A172 (cell line): ENCODE data around the gene MARCHF10. TPM values are rescaled to one million over a fixed set of nuclear protein-coding genes. Genes with fewer than 3 reads are reported as not detected.

Source experiments
- DNase-seq: peaks from one replicate; pipeline ENCODE4 v3.0.0-alpha.2; 2015; ENCODE audit warnings: low spot score
- total RNA-seq: library from RNA; depleted of rRNA; stranded (reverse); fragments of >200 nt; shearing (Covaris generic); gene quantifications from 2 replicates; pipeline ENCODE4 v1.2.3, GENCODE V29; 2014

MARCHF10 gene
- total RNA-seq, 1 experiment from 2014 or later: not detected

DNA sequence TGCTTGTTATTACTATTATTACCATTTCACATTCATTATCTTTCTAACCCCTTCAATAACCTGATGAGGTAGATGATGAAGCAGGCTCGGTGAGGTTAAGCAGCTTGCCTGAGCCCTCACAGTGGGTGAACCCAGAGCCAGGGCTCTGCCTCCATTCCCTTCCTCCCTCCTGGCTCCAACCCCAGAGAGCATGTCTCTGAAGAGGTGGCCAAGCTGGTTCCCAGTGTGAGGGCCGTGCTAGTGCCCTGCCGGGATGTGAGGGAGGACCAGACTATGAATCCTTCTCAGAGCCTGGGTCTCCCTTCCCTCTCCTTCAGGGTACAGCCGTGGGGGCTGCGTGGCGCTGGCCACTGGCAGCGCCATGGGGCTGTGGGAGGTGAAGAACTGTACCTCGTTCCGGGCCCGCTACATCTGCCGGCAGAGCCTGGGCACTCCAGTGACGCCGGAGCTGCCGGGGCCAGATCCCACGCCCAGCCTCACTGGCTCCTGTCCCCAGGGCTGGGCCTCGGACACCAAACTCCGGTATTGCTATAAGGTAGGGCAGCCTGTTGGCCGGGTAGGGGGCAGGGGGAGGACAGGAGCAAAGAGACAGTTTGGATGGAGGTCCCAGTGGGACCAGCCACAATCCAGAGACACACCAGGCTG, 131.0 kb downstream of the MARCHF10 start:
- no peak for DNase-seq

DNA sequence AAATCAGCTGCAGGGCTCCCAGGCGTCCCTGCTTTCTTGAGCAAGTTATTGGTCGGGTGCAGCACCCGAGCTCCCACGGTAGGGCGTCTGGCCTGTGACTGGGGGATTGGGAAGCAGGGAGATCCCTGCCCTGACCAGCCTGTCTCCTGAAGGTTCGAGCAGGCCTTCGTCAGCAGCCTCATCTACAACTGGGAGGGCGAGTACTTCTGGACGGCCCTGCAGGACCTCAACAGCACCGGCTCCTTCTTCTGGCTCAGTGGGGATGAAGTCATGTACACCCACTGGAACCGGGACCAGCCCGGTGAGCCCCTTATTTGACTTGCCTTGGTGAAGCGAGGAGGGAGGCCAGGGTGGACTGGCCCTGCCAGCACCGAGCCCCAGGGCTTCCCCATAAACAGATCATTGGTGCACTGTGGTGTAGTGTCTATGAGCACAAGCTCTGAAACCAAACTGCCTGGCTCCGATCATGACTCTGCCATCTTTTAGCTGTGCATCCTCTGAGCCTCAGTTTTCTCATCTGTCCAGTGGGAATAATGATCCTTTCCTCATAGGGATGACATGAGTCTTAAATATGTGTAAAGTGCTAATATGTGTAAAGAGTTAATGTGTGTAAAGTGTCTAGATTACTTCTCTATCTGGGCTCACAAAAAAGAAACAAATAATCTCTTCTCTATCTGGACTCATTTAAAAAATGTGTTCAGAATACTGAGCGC, 131.7 kb downstream of the MARCHF10 start:
- no peak for DNase-seq

DNA sequence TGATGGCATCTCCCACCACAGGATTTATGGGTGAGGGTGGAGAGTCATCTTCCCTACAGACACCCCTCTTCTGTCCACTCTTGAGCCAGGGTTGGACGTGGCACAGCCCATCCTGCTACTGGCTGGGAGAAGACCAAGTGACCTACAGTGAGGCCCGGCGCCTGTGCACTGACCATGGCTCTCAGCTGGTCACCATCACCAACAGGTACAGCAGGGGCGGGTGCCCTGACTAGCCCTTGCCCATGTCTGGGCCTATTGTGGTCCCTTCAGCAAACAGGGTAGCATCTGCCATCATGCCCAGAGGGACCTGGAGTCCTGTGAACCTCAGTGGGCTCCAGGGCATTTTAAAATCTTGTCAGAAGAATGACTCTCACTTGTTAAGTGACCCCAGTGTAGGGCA, 132.4 kb downstream of the MARCHF10 start:
- DNase-seq: no peak

GRCh38 chr17:62675260-62675659, 132.9 kb downstream of the MARCHF10 start:
- DNase-seq: peak; percentile 34

DNA sequence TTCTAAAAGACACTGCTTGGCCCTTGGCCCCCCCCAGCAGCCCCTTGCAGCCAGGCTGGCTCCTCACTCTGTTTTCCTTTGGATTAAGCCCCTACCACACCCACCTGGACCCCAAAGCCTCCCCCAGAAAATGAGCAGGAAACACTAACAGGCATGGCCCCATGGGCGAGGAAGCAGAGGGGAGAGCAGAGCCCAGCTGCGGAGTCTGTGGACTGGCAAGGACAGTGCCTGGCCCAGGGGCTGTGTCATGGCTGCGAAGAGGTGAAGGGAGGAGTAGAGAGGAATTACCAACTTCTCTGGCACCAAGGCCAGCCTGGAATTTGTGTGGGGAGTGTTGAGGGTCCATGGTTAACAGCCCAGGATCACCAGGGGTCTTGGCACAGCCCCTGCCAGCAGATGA, 133.3 kb downstream of the MARCHF10 start:
- no peak for DNase-seq

GRCh38 chr17:62674363-62674739, 133.8 kb downstream of the MARCHF10 start:
- no peak for DNase-seq

DNA sequence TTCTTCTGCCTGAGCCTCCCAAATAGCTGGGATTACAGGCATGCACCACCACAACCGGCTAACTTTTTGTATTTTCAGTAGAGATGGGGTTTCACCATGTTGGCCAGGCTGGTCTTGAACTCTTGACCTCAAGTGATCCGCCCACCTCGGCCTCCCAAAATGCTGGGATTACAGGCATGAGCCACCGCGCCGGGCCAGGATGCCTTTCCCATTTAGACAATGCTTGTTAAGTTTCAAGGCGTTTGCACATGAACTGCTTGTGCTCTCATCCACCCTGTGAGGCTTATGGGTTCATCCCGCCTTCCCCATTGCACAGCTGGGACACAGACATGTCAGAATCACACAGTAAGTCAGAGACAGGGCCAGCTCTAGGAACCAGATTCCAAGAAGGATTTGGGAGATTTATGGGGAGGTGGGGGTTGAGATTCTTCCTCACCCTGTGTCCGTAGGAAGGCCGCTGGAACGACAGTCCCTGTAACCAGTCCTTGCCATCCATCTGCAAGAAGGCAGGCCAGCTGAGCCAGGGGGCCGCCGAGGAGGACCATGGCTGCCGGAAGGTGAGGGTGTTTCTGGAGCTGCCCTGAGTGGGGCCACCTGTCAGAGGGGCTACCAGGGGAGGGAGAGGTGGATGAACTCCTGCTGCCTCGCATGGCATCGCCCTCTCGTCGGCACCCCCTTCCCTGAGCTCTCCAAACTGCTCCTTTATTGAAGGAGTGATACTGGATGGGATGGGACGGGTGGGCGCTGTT, 134.3 kb downstream of the MARCHF10 start:
- DNase-seq: no peak

- DNase-seq: no peak
Observed at GRCh38 chr17:62672957-62673356, 135.2 kb downstream of the MARCHF10 start.

DNA sequence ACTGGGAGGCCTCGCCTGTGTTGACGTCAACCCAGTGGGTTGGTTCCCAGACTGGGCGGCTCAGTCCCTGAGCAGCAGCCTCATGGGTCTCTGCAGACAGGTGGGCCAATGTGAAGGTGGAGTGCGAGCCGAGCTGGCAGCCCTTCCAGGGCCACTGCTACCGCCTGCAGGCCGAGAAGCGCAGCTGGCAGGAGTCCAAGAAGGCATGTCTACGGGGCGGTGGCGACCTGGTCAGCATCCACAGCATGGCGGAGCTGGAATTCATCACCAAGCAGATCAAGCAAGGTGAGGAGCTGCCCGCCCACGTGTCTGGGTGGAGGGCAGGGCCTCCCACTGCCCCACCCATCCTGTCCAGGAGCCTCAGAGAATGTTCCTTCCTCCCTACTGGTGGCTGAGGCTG, 136.6 kb downstream of the MARCHF10 start:
- DNase-seq: no peak

- no peak for DNase-seq
Observed at GRCh38 chr17:62670202-62670821, 137.8 kb downstream of the MARCHF10 start.

DNA sequence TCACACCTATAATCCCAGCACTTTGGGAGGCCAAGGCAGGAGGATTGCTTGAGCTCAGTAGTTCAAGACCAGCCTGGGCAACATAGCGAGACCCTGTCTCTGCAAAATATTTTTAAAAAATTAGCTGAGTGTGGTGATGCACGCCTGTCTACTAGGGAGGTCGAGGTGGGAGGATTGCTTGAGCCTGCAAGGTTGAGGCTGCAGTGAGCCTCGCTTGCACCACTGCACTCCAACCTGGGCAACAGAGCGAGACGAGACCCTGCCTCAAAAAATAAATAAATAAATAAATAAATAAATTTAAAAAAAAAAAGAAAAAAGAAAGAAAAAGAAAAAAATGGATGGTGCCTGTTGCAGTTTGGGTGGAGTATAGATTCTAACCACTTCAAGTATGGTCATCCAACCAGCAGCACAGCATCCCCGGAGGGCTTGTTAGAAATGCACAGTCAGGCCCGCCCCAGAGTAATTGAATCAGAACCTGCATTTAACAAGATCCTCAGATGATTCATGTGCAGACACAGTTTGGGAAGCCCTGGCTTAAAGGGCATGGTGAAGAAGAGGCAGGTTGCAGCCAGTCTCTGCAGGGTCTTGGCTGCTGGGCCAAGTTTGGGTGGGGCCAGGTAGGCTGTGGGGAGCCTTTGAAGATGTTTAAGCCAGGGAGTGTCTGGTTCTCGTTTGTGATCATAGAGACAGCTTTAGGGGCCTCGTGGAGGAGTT, 139.9 kb downstream of the MARCHF10 start:
- DNase-seq: peak; percentile 26

DNA sequence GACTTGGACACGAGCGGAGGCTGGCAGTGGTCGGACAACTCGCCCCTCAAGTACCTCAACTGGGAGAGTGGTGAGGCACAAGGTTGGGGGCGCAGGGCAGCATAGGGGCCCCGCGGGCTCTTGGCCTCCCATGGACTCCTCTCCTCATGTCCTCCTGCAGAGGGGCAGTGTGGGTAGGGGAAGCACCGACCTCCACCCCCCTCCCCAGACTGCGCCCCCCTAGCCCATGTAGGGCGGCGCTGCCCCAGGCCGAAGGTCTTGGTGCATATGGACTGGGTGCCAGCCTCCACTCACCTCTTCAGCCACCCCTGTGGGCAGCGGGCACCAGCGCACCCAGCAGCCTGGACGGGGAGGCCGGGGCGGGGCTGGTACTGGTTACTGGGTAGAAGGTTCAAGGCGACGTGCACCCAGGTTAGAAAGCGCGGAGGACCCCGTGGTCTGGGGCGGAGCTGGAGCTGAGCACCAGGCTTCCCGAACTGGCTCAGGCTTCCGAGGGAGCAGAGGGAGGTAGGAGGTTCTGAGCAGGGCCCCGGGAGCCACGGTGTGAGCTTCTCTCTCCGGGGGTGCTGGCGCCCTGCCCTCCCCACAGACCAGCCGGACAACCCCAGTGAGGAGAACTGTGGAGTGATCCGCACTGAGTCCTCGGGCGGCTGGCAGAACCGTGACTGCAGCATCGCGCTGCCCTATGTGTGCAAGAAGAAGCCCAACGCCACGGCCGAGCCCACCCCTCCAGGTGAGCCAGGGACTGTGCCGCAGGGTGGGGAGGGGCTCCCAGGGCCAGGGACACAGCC, 141.1 kb downstream of the MARCHF10 start:
- DNase-seq: no peak

DNA sequence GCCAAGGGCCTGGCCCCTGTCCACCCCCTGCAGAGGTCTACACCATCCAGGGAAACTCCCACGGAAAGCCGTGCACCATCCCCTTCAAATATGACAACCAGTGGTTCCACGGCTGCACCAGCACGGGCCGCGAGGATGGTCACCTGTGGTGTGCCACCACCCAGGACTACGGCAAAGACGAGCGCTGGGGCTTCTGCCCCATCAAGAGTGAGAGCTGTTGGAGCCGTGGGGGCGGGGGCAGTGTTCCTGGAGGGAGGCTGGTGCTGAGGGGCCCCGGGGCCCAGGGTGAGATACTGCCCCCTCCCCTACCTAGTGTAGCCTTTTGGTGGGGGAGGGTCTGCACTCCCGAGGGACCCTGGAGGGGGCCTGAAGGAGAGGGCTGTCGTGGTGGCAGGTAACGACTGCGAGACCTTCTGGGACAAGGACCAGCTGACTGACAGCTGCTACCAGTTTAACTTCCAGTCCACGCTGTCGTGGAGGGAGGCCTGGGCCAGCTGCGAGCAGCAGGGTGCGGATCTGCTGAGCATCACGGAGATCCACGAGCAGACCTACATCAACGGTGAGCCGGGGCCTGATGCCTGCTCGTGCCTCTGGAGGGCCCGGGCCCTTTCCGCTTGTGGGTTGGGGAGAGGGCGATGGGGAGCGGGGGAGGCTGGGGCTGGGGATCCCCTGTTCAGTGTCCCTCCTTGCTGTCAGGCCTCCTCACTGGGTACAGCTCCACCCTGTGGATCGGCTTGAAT, 141.9 kb downstream of the MARCHF10 start:
- no peak for DNase-seq

GRCh38 chr17:62665599-62665998, 142.5 kb downstream of the MARCHF10 start:
- no peak for DNase-seq

DNA sequence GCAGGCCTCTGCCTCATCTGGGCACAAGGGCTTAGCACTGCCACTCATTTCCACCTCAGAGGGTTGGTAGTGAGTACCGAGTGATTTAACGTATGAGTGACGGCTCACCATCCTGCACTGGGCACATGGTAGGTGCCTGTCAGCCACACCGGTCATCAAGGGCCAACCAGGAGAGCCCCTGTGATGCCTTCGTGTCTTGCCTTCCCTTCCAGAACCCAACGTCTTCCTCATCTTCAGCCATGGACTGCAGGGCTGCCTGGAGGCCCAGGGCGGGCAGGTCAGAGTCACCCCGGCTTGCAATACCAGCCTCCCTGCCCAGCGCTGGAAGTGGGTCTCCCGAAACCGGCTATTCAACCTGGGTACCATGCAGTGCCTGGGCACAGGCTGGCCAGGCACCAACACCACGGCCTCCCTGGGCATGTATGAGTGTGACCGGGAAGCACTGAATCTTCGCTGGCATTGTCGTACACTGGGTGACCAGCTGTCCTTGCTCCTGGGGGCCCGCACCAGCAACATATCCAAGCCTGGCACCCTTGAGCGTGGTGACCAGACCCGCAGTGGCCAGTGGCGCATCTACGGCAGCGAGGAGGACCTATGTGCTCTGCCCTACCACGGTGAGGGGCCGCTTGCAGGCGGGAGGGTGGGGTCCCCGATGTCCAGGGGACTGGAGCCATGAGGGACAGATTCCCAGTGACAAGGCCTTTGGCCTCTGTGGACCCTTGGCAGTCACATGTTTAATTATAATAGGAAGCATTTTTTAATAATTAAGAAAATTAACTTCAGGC, 143.6 kb downstream of the MARCHF10 start:
- no peak for DNase-seq

DNA sequence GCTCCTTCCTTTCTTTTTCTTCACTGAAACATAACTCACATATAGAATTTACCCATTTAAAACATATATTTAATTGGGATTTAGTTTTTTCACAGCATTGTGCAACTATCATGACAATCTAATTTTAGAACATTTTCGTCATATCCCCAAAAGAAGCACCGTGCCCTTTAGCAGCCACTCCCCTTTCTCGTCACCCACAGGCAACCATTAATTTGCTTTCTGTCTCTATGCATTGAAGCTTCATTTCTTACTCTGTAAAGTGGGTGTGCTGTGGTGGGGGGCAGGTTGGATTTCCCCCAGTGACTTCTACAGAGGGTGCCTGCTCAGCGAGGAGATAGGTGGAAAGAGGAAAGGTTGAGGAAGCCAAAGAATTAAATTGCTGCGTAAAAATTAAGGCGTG, 144.8 kb downstream of the MARCHF10 start:
- DNase-seq: no peak

- no peak for DNase-seq
Observed at GRCh38 chr17:62662855-62663254, 145.3 kb downstream of the MARCHF10 start.

GRCh38 chr17:62661337-62661736, 146.8 kb downstream of the MARCHF10 start:
- DNase-seq: no peak

DNA sequence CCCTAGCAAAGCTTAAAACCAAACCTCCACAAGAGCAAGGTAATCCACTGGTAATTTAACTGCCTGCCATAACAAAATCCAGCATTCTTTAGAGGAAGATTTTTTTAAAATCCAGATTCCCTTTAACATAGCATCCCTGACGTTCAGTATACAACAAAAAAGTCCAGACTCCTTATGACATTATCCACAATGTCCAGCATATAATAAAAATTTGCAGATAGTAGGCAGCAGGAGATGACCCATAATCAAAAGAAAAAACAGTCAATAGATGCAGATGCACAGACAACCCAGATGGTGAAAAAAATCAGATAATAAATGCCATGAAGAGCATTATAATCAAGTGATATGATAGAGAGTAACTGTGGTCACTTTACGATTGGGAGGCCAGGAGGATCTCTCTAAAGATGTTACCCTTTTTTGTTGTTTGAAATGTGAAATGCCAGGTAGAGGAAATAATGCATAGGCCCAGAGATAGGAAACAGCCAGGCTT, 147.4 kb downstream of the MARCHF10 start:
- no peak for DNase-seq
